ENCODE measurements around the gene PRKG1. TPM values are rescaled to one million over a fixed set of nuclear protein-coding genes. Genes with fewer than 3 reads are reported as not detected.

The PRKG1 gene
- total and polyA plus RNA-seq, 2 of the 4 experiments (the other 2 are of a cell fraction), result 3.5 to 18.3 TPM

DNA sequence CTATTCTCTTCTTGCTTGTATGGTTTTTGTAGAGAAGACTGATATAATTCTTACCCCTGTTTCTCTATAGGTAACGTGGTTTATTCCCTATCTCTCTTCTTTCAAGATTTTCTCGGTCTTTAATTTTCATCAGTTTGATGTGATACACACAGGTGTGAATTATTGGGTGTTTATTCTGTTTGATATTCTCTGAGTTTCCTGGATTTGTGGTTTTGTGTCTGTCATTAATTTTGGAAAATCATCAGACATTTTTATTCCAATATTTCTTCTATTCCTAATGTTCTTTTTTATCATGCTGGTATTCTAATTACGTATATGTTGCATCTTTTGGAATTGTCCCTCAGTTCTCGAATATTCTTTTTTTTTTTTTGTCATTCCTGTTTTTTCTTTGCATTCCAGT lies 850.1 kb downstream of the PRKG1 start:
- DNase-seq (no peak), ATAC-seq (ENCODE audit: low read depth) (no peak)
- H2AFZ ChIP-seq (replicated peaks; ENCODE audit: low read length, poor library complexity), result no peak overlapping the region
- H3K9ac ChIP-seq (ENCODE audit: low read depth, low read length), result no peak overlapping the region
- no peak overlapping the region for H4K8ac ChIP-seq (ENCODE audit: low read depth in 2 of 2, low read length in 2 of 2)
- H4K20me1 ChIP-seq (ENCODE audit: insufficient read depth, low read length), result no peaks in the 10 kb centered on the region
- no peak for TF ChIP-seq CTCF (conservative IDR thresholded peaks at IDR 0.05; ENCODE audit: low read depth, low read length)
- TF ChIP-seq, protein P1, sequence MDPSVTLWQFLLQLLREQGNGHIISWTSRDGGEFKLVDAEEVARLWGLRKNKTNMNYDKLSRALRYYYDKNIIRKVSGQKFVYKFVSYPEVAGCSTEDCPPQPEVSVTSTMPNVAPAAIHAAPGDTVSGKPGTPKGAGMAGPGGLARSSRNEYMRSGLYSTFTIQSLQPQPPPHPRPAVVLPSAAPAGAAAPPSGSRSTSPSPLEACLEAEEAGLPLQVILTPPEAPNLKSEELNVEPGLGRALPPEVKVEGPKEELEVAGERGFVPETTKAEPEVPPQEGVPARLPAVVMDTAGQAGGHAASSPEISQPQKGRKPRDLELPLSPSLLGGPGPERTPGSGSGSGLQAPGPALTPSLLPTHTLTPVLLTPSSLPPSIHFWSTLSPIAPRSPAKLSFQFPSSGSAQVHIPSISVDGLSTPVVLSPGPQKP (IDR thresholded peaks at IDR 0.05; ENCODE audit: borderline replicate concordance, low read depth, low read length), result no peak
- no peak for TF ChIP-seq NFE2L2 (IDR thresholded peaks at IDR 0.05; ENCODE audit: low read depth, low read length)
- no peak for TF ChIP-seq MXI1 (IDR thresholded peaks at IDR 0.05; ENCODE audit: borderline replicate concordance, low read depth, low read length)
- no peak for TF ChIP-seq SMC3 (IDR thresholded peaks at IDR 0.05; ENCODE audit: low read depth, low read length)
- no peak for TF ChIP-seq USF2 (IDR thresholded peaks at IDR 0.05; ENCODE audit: low read depth, low read length)
- no peak for TF ChIP-seq POLR2A (IDR thresholded peaks at IDR 0.05; ENCODE audit: low read depth, low read length)
- no peaks in the 10 kb centered on the region for H3K79me1 ChIP-seq (ENCODE audit: low read depth in 1 of 2, low read length in 2 of 2)
- no peaks in the 10 kb centered on the region for H3K27me3 ChIP-seq (ENCODE audit: control insufficient read depth, insufficient read depth, low read length)
- WGBS, 2 experiments (ENCODE audit: extremely low coverage in 2 of 2, insufficient read length in 1 of 2), result no CpG with 5 or more reads among the region's 4 CpGs
- ChIA-PET CTCF (no interaction called here), POLR2A (ENCODE audit: unreplicated experiment) (no interaction called here)
- H4K91ac ChIP-seq (ENCODE audit: insufficient read depth, low read depth, low read length), result no peak overlapping the region
- dilution Hi-C loops (cut with HindIII; ENCODE audit: low sequenced_read_pairs, unreplicated experiment) (no loop called here), in situ Hi-C loops (cut with MboI; ENCODE audit: low sequenced_read_pairs) (no loop called here), intact Hi-C loops (cut with micrococcal nuclease) (no loop called here)
- H3K9me1 ChIP-seq (ENCODE audit: insufficient read depth, low read length), result no peaks in the 10 kb centered on the region; the same call in 1 of the 2 replicates
- no peak overlapping the region for H2AK9ac ChIP-seq (replicated peaks; ENCODE audit: low read depth, low read length, poor library complexity)
- no peak overlapping the region for H3K23ac ChIP-seq (ENCODE audit: low read depth, low read length)
- no peak overlapping the region for H2BK20ac ChIP-seq (ENCODE audit: low read depth, low read length)
- H4K5ac ChIP-seq (ENCODE audit: low read depth, low read length), result no peak overlapping the region
- H3K9me3 ChIP-seq (ENCODE audit: control insufficient read depth, insufficient read depth, low read length), result no peaks in the 10 kb centered on the region
- no peak overlapping the region for H3K4me2 ChIP-seq (ENCODE audit: low read depth, low read length)
- no peak overlapping the region for H2BK5ac ChIP-seq (ENCODE audit: low read depth, low read length, poor library complexity, severe bottlenecking)
- H2BK15ac ChIP-seq (ENCODE audit: low read depth, low read length), result no peak overlapping the region
- no peak overlapping the region for H2BK120ac ChIP-seq (ENCODE audit: low read depth, low read length)
- no peak overlapping the region for H3K4me3 ChIP-seq (ENCODE audit: insufficient read depth, low read depth, low read length)
- no peak overlapping the region for H3K27ac ChIP-seq (ENCODE audit: insufficient read depth, low read length)
- no peak overlapping the region for H3K14ac ChIP-seq (replicated peaks; ENCODE audit: low read depth, low read length)
- no peak overlapping the region for H3K56ac ChIP-seq (ENCODE audit: extremely low read depth, insufficient read depth, low read length)
- H2AK5ac ChIP-seq (ENCODE audit: low read depth, low read length), result no peak overlapping the region
- no peak overlapping the region for H3K18ac ChIP-seq (ENCODE audit: low read depth, low read length)
- H3K4ac ChIP-seq (ENCODE audit: low read depth, low read length), result no peak overlapping the region
- BruUV-seq (replicated peaks), result no TSS peak
- no peaks in the 10 kb centered on the region for H3K36me3 ChIP-seq (ENCODE audit: control insufficient read depth, insufficient read depth, low read length)
- no peaks in the 10 kb centered on the region for H3K4me1 ChIP-seq (ENCODE audit: control insufficient read depth, insufficient read depth, low read length)
